K562 (cell line): ENCODE measurements around the gene BMF. TPM values are rescaled to one million over a fixed set of nuclear protein-coding genes. Genes with fewer than 3 reads are reported as not detected.

Experiments
- ATAC-seq: fragments of 200-7000 bp; cut with Tn5 transposase; 3 replicates; pipeline ENCODE4 v1.9.1; 2020; ENCODE audit warnings: moderate library complexity
- BruUV-seq: library from RNA; stranded (reverse); fragments of 400-500 nt; replicated peaks from 2 replicates; lab custom pipeline; 2021; lab: Mats Ljungman, UMichigan
- CTCF ChIA-PET: fragments of 300-600 bp; formaldehyde crosslinking; extraction: SDS; loops from one replicate; lab custom pipeline; 2021; ENCODE audit warnings: low intra/inter-chr PET ratio; lab: Yijun Ruan, JAX
- POLR2A ChIA-PET: fragments of 300-600, 350-650 bp; sonication (Branson Sonifier 250); formaldehyde crosslinking; extraction: SDS; loops from one replicate; lab custom pipeline; 2021; ENCODE audit warnings: antibody characterized with exemption, inconsistent platforms; lab: Yijun Ruan, JAX
- DNase-seq, 4 experiments: peaks; one replicate each; pipeline versions ENCODE4 v3.0.0 to v3.0.0-alpha.2; 2011 to 2018; ENCODE audit warnings: low spot score in 3 of 4, mixed read lengths in 3 of 4; ENCODE audit errors: extremely low read depth in 1 of 4
- FAIRE-seq: peaks from 2 replicates; lab custom pipeline; 2011; peaks lifted over from hg19 to GRCh38; lab: Jason Lieb, UNC
- H2AFZ ChIP-seq: 2 replicates; pipeline ENCODE4 v1.6.0; 2011; ENCODE audit warnings: low read depth, low read length, control low read depth, inconsistent platforms
- H3K27ac ChIP-seq: fragments of 200-600 bp; 3 replicates; pipeline ENCODE4 v1.8.0; 2011; ENCODE audit warnings: low read depth, mild to moderate bottlenecking, control low read depth, inconsistent platforms, low read length, moderate library complexity, mixed read lengths; ENCODE audit errors: extremely low read depth
- H3K27me3 ChIP-seq, 2 experiments: fragments of 300-600 bp in 1 of 2; 2 replicates in 1 of 2; 3 replicates in 1 of 2; pipeline versions ENCODE4 v1.6.0 to v1.8.0; 2011; ENCODE audit warnings: inconsistent platforms in 2 of 2, low read length in 2 of 2, mild to moderate bottlenecking in 1 of 2, mixed read lengths in 1 of 2, moderate library complexity in 1 of 2; ENCODE audit not compliant: control insufficient read depth in 2 of 2, insufficient read depth in 2 of 2
- H3K36me3 ChIP-seq: fragments of 300-600 bp; 3 replicates; pipeline ENCODE4 v1.8.0; 2011; ENCODE audit warnings: mild to moderate bottlenecking, low read length, inconsistent platforms; ENCODE audit not compliant: control insufficient read depth, insufficient read depth
- H3K4me1 ChIP-seq, 2 experiments: fragments of 200-600 bp in 1 of 2; replicated peaks in 1 of 2; 2 replicates in 1 of 2; 3 replicates in 1 of 2; pipeline versions ENCODE4 v1.5.1 to v1.8.0; 2011; ENCODE audit warnings: inconsistent platforms in 2 of 2, low read length in 2 of 2, mild to moderate bottlenecking in 1 of 2, mixed read lengths in 1 of 2, moderate library complexity in 1 of 2; ENCODE audit not compliant: control insufficient read depth in 2 of 2, insufficient read depth in 2 of 2
- H3K4me2 ChIP-seq: 2 replicates; pipeline ENCODE4 v1.6.1; 2011; ENCODE audit warnings: low read length, control low read depth, inconsistent platforms, mixed read lengths; ENCODE audit not compliant: insufficient read depth
- H3K4me3 ChIP-seq: fragments of 200-600 bp; sonication (generic), shearing (Covaris generic); 2 replicates; pipeline ENCODE4 v1.5.1; 2016; ENCODE audit warnings: control low read depth, inconsistent platforms
- H3K79me2 ChIP-seq: fragments of 200-600 bp; 3 replicates; pipeline ENCODE4 v1.8.0; 2011; ENCODE audit warnings: low read length, inconsistent platforms; ENCODE audit not compliant: control insufficient read depth, insufficient read depth
- H3K9ac ChIP-seq, 2 experiments: 2 replicates each; pipeline versions ENCODE4 v1.6.0 to v1.6.1; 2011; ENCODE audit warnings: low read depth in 2 of 2, low read length in 2 of 2, control low read depth in 1 of 2, inconsistent platforms in 1 of 2, mild to moderate bottlenecking in 1 of 2, mixed read lengths in 1 of 2; ENCODE audit not compliant: insufficient read depth in 1 of 2
- H3K9me1 ChIP-seq: one replicate; pipeline ENCODE4 v1.6.0; 2011; ENCODE audit warnings: inconsistent platforms, mild to moderate bottlenecking, low read length, moderate library complexity; ENCODE audit not compliant: control insufficient read depth, insufficient read depth
- H3K9me3 ChIP-seq: replicated peaks from 2 replicates; pipeline ENCODE4 v1.5.1; 2011; ENCODE audit warnings: low read depth, low read length, inconsistent platforms; ENCODE audit not compliant: control insufficient read depth, insufficient read depth
- H4K20me1 ChIP-seq: replicated peaks from 2 replicates; pipeline ENCODE4 v1.6.1; 2011; ENCODE audit warnings: low read length, inconsistent platforms, mixed read lengths; ENCODE audit not compliant: control insufficient read depth, insufficient read depth
- CEBPB ChIP-seq: fragments of 450-650 bp; IDR thresholded peaks from 2 replicates; pipeline ENCODE4 v1.6.1; 2016; ENCODE audit warnings: missing genetic modification characterization, missing compliant biosample characterization
- DNMT1 ChIP-seq: fragments of 450-650 bp; IDR thresholded peaks from 2 replicates; pipeline ENCODE4 v1.6.1; 2016; ENCODE audit warnings: antibody characterized with exemption, mild to moderate bottlenecking
- EWSR1 ChIP-seq: fragments of 450-650 bp; IDR thresholded peaks from 2 replicates; pipeline ENCODE4 v1.6.1; 2018; ENCODE audit warnings: borderline replicate concordance, mild to moderate bottlenecking, low read depth, moderate library complexity; ENCODE audit not compliant: partially characterized antibody
- HIVEP1 ChIP-seq: fragments of 250-450 bp; sonication (Bioruptor Pico); IDR thresholded peaks from 2 replicates; pipeline ENCODE4 v1.4.0; 2020; ENCODE audit warnings: mild to moderate bottlenecking
- NFIC ChIP-seq: fragments of 450-650 bp; IDR thresholded peaks from 2 replicates; pipeline ENCODE4 v1.6.1; 2017; ENCODE audit warnings: mild to moderate bottlenecking, inconsistent platforms
- RCOR1 ChIP-seq, 2 experiments: IDR thresholded peaks; 2 replicates each; pipeline ENCODE4 v1.6.1; 2012; ENCODE audit warnings: low read depth in 2 of 2, low read length in 2 of 2, borderline replicate concordance in 1 of 2, improper control_type of control experiment in 1 of 2
- SMAD4 ChIP-seq: fragments of 250-450 bp; sonication (Bioruptor Pico); conservative IDR thresholded peaks from 2 replicates; pipeline ENCODE4 v1.8.0; 2021; ENCODE audit warnings: inconsistent platforms, mild to moderate bottlenecking, moderate library complexity
- WGBS: fragments of 100-300 bp; shearing (Covaris generic); methylation state at CpG from one replicate; pipeline ENCODE4 v1.1.6; 2016; ENCODE audit warnings: low coverage, mixed read lengths; ENCODE audit not compliant: insufficient coverage; ENCODE audit errors: missing lambda C conversion rate; 5-methylcytosine and 5-hydroxymethylcytosine counted together
- in situ Hi-C: fragments of 300-500 bp; cut with MboI; formaldehyde crosslinking; loops from 4 replicates; pipeline ENCODE4 v1.15.0; 2018; ENCODE audit warnings: inconsistent platforms, mixed read lengths
- intact Hi-C: fragments of 100-400 bp; cut with micrococcal nuclease; formaldehyde crosslinking; loops from 2 replicates; pipeline ENCODE4 v1.14.2; 2022
- polyA plus RNA-seq, 8 experiments: library from polyadenylated mRNA; depleted of rRNA in 4 of 8; stranded (reverse) in 5 of 8; unstranded in 3 of 8; fragments of >200 nt; fragmentation: Nextera tagmentation in 2 of 8; fragmentation: Illumina TruSeq in 1 of 8; extraction: Ambion mirVana in 2 of 8; extraction: Trizol in 1 of 8; gene quantifications; 2 replicates each; pipeline versions ENCODE4 v1.2.1 to v1.2.3, GENCODE V29; 2011 to 2014; ENCODE audit warnings: inconsistent platforms in 1 of 8, missing spikeins in 1 of 8
- total RNA-seq, 7 experiments: library from RNA; depleted of rRNA in 6 of 7; stranded (reverse); fragments of >200 nt in 6 of 7; fragmentation: Illumina TruSeq in 2 of 7; extraction: Trizol in 2 of 7; gene quantifications; 2 replicates each; pipeline versions ENCODE4 v1.2.1 to v1.2.3, GENCODE V29; 2011 to 2021; ENCODE audit warnings: low replicate concordance in 1 of 7

The BMF gene
- total and polyA plus RNA-seq, 9 of the 15 experiments (the other 6 are each of a cell fraction or from before 2014, with no cell fraction given), result 0.25 to 0.91 (median 0.59) TPM; not detected in 2

DNA sequence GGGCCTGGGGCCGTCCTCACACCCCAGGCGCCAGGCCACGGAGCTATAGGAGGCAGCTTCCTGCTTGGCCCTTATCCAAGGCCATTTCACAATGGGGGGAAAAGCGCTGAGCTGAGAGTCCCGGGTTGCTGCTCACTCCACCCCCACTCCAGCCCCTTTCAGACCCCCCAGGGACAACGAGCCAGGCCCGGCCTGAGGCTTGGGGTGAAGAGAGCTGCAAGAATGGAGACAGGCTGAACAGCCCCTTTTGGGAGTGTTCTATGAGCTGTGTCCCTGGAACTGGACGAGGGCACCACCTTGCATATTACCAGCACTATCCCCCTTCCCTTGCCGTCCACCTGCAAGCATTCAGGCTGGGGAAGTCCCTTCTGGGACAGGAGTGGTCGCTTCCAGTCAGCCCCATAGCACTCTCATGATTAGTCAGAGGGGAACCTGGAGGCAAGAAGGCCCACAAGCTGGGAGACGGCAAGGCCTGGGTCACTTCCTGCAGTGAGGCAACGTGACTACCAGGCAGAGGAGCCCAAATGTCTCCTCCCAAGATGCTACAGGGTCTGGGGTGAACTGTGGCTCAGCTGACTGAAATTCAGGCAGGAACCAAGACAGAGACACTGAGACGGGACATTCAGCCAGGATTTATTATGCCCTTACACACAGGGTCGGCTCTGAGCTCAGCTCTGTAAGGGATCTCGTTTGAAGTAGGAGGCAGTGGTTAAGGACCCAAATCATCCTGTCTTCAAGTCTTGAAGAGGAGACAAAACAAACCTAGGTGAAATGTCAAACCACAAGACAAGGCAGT lies 61.1 kb downstream of the BMF start:
- no TSS peak for BruUV-seq
- intact Hi-C loops (loop anchor here (5.0 kb wide), 1 partner anchor 260 kb away; no protein-coding TSS in a partner anchor), in situ Hi-C loops (loop anchor here (5.0 kb wide), 1 partner anchor 225 kb away; no protein-coding TSS in a partner anchor)
- ATAC-seq (no peak), DNase-seq (no peak), FAIRE-seq (no peak)
- H4K20me1 ChIP-seq, result no peaks in the 10 kb centered on the region; the same call in 1 of the 2 replicates
- no peak overlapping the region for H3K27ac ChIP-seq
- no peaks in the 10 kb centered on the region for H3K27me3 ChIP-seq
- H3K4me2 ChIP-seq, result no peak overlapping the region
- TF ChIP-seq CEBPB (tag) (peak; percentile 47; the same call in 1 of the 2 replicates), RCOR1 (IDR thresholded peaks at IDR 0.05; ENCODE audit: borderline replicate concordance in 1 of 2, low read depth in 2 of 2, low read length in 2 of 2) (no peak), DNMT1 (no peak), SMAD4 (CRISPR knock-in tag) (0 out of 2 replicates have a peak, but pooled peaks have one; percentile 33), EWSR1 (no peak), HIVEP1 (CRISPR knock-in tag) (no peak), NFIC (peak; percentile 53)
- ChIA-PET POLR2A (interaction anchor here (0.6 to 3.1 kb wide), 4 partner anchors 8 to 230 kb away, joined by 3 to 15 read pairs (median 5); partner anchors contain the start of genes BUB1B and SRP14), CTCF (interaction anchor here (0.7 kb wide), 1 partner anchor 228 kb away, joined by 3 read pairs; no protein-coding TSS in a partner anchor)
- 63% methylated on average over 14 of the region's 15 CpGs for WGBS
- peaks cover 9% of the 10 kb centered on the region; the same call in 1 of the 3 replicates for H3K36me3 ChIP-seq
- H3K9me1 ChIP-seq, result no peaks in the 10 kb centered on the region
- H3K79me2 ChIP-seq, result no peaks in the 10 kb centered on the region
- H2AFZ ChIP-seq, result no peak overlapping the region
- H3K4me1 ChIP-seq, result peaks cover 10 to 26% of the 10 kb centered on the region in 2 experiments
- no peaks in the 10 kb centered on the region for H3K9me3 ChIP-seq
- H3K9ac ChIP-seq, result peak overlapping the region in 1 of 2 experiments; percentile 70; a peak in 2 of 4 replicates
- no peak overlapping the region for H3K4me3 ChIP-seq
